Urinary bladder (tissue), 4 donors: Measurements from ENCODE around the gene CELA1. TPM values are rescaled to one million over a fixed set of nuclear protein-coding genes. Genes with fewer than 3 reads are reported as not detected.

Source experiments
- DNase-seq: peaks from one replicate; pipeline ENCODE4 v3.0.0-alpha.2; 2015; ENCODE audit errors: extremely low spot score
- H3K27ac ChIP-seq: one replicate; pipeline ENCODE4 v1.5.1; 2013; ENCODE audit warnings: low read depth, mild to moderate bottlenecking, moderate library complexity
- H3K36me3 ChIP-seq: one replicate; pipeline ENCODE4 v1.6.1; 2013; ENCODE audit warnings: mild to moderate bottlenecking, moderate library complexity; ENCODE audit not compliant: insufficient read depth
- H3K4me1 ChIP-seq: one replicate; pipeline ENCODE4 v1.6.1; 2013; ENCODE audit warnings: mild to moderate bottlenecking, moderate library complexity; ENCODE audit not compliant: insufficient read depth
- H3K4me3 ChIP-seq: one replicate; pipeline ENCODE4 v1.5.1; 2013; ENCODE audit warnings: low read depth, low read length
- WGBS: extraction: QIAGEN DNeasy Blood & Tissue Kit; methylation state at CpG from one replicate; pipeline ENCODE4 v1.1.7; 2013; 5-methylcytosine and 5-hydroxymethylcytosine counted together
- polyA plus RNA-seq: library from polyadenylated mRNA; stranded (reverse); fragments of 200-250 nt; gene quantifications from one replicate; pipeline ENCODE4 v1.2.3, GENCODE V29; 2013
- total RNA-seq: library from RNA; depleted of rRNA; stranded (reverse); fragments of >200 nt; gene quantifications from one replicate; pipeline ENCODE4 v1.2.3, GENCODE V29; 2014
- donor health status: healthy with polysubstance abuse.
- donor health status: healthy.

The CELA1 gene
- total and polyA plus RNA-seq, 2 donors, result not detected

DNA sequence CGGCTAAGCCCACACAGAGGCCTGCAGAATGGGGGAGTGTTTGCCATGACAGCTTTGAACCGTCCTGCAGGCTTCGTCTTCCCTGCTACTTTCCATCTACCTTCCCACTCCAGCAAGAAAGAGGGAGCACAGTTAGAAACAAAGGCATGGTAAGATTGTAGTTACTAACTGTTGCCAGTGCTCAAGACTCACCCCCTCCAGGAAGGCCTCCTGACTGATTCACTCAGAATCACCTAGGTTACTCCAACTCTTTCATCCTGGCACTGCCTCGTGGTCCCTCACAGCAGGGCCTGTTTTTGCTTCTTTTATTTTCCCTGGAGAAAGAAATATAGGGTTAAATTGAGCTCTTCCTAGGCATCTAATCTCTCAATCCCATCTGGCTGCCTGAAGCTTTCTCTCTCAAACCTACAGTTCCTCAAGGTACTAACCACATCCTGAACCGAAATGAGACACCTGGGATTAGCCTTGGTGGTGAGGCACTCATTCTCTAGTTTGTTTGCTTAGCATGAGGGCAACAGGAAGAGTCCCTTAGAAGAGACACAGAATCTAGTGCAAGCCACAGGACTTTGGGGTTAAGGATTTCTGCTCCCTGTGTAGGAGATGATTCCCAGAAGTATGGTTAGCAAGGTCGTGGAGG lies 36.9 kb upstream of the CELA1 start:
- DNase-seq, result no peak
- H3K4me3 ChIP-seq, result no peak overlapping the region
- no peaks in the 10 kb centered on the region for H3K36me3 ChIP-seq
- no peaks in the 10 kb centered on the region for H3K4me1 ChIP-seq
- WGBS, result 73% methylated on average over 6 of the region's 6 CpGs
- H3K27ac ChIP-seq, result no peak overlapping the region

DNA sequence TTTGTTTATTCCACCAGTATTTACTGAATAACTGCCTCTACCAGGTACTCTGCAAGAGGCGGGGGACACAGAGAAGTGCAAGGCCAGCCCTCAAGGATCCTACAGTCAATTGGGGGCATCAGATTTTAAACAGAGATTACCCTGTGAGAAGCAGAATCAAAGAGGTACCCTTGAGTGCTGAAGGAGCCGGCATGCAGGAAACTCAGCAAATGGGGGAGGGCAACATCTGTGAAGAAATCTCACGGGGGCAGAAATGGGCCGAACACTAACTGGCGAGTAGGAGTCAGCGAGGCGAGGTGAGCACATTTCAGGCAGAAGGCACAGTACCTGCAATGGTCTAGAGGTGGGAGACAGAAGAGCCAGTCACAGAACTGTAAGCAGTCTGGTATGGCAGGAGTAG lies 35.7 kb upstream of the CELA1 start:
- Histone ChIP-seq H3K4me1 (no peaks in the 10 kb centered on the region), H3K36me3 (no peaks in the 10 kb centered on the region), H3K27ac (no peak overlapping the region), H3K4me3 (no peak overlapping the region)
- 90% methylated on average over 7 of the region's 7 CpGs for WGBS
- DNase-seq, result no peak

DNA sequence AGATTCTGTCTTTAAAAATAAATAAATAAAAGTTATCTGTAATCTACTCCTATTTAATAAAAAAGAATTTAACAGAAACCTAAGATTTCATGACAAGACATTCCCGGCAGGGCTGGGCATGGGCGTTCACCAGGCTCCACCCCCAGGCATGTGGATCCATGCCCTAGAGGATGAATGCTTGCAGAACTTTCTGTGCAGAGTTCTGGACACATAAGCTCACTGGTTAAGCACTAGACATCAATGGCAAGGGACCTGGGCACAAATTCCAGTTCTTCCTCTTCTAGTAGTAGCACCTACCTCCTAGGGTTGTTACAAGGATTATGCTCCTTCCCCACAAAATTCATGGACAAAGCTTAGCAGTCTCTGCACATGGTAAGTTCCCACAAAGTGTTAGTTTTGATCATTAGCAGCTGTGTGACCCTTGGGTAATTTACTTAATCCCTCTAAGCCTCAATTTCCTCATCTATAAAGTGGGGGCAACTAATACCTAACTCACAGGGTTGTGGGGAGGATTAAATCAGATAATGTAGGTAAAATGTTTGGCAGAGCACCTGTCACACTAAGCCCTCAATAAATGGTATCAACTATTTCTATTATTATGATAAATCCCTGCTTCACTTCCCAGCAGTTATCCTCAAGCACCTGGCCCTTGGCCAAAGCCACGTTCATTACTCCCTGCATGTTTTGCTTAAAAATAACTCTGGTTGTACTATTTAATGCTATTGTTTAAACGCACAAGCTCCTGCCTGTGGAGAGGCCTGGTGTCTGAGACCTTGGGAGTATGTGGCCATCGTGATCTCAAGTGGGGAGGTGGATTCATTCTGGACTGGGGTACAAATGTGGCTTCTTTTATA lies 35.0 kb upstream of the CELA1 start:
- DNase-seq, result no peak
- no peak overlapping the region for H3K4me3 ChIP-seq
- 37% methylated on average over 5 of the region's 5 CpGs for WGBS

DNA sequence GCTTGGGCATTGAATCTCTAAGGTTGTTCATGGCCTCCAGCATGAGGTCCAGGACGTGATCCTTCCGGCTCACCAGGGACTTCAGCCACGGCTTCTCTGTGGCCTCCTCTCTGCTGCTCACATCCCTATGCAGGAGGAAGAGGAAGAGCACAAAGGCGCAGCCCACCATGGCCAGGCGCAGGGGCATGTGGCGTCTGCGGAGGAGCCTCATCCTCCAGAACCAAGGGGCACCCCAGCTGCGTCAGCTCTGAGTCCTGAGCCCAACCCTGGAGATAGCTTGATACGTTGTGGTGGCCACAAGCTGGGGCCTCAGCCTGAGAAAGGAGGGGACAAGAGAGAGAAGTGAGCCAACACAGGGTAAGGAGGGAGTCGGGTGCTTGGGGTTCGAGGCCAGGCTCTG lies 33.1 kb upstream of the CELA1 start:
- DNase-seq, result no peak
- Histone ChIP-seq H3K4me1 (no peaks in the 10 kb centered on the region), H3K36me3 (no peaks in the 10 kb centered on the region), H3K27ac (no peak overlapping the region), H3K4me3 (no peak overlapping the region)
- 96% methylated on average over 11 of the region's 11 CpGs for WGBS

More for the DNA sequence above, 35.0 kb upstream of the CELA1 start:
- Histone ChIP-seq H3K36me3 (no peaks in the 10 kb centered on the region), H3K27ac (no peak overlapping the region), H3K4me1 (no peaks in the 10 kb centered on the region)

DNA sequence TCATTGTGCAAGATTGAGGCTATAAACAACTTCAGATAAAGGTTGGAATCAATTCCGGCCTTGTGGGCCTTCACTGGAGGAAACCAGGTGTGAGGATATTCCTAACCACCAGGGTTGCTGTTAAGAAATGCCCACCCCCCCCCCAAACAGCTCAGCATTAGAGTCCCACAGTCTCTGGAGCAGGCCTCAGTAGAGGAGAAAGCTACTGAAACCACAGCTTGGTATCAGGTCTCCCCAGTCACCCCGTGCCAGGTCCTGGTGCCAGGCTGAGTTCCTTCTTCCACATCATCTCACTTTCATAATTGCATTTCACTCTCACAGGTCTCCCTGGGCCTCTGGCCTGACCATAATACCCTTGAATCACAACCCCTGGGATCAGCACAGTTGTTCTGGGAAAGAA lies 32.3 kb upstream of the CELA1 start:
- 93% methylated on average over 2 of the region's 2 CpGs for WGBS

DNA sequence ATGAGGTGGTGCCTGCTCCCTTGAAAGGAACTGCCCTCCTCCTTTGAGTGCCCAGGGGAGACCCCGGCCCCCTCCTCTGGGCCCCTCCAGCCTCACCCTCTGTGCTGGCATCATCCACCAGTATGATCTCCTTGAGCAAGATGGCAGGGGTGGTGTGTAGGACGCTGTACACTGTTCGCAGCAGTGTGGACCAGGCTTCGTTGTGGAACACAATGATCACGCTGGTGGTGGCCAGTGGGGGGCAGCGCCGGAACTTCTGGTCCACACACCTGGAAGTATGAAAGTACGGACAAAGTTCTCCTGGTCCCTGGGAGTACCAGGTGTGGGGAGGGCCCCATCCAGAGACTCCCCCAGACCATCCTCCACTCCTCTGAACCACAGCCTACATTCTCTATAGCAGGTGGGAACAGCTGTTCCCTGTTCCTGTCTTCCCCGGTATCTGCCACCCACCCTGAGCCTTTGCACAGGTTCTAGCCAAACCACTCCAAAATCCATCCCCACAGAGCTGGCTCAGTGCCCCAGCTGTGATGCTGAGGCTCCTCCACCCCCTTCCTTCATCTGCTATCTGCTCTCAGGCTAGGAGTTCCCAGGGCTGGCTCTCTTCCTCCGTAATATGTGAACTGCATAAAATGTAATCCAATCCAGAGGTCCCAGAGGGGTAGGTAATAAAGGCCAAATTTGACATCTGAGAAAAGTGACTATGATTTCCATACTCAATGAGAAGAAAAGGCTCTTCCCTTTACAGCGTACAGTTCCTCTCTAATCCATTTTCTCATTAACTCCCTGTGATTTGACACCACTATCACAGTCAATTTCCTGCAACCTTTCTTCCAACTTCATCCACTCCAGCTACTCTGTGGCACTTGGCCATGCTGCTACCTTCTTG lies 30.9 kb upstream of the CELA1 start:
- Histone ChIP-seq H3K4me1 (no peaks in the 10 kb centered on the region), H3K27ac (no peak overlapping the region), H3K4me3 (no peak overlapping the region), H3K36me3 (no peaks in the 10 kb centered on the region)
- DNase-seq, result peak; percentile 64
- WGBS, result 80% methylated on average over 11 of the region's 11 CpGs

More for the DNA sequence above, 32.3 kb upstream of the CELA1 start:
- no peak overlapping the region for H3K4me3 ChIP-seq
- no peaks in the 10 kb centered on the region for H3K36me3 ChIP-seq
- no peaks in the 10 kb centered on the region for H3K4me1 ChIP-seq
- H3K27ac ChIP-seq, result no peak overlapping the region
- no peak for DNase-seq

DNA sequence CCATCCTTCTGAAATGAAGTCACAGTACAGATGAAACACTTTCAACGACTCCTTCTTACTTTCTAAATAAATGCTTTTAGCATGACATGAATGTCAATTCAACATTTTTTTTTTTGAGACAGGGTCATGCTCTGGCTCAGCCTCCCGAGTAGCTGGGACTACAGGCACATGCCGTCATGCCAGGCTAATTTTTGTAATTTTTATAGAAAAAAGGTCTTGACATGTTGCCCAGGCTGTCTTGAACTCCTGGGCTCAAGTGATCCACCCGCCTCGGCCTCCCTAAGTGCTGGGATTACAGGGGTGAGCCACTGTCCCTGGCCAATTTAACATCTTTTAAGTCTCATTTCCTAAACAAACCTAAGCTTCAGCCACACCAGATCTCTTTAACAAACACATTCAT lies 28.4 kb upstream of the CELA1 start:
- Histone ChIP-seq H3K36me3 (no peaks in the 10 kb centered on the region), H3K27ac (no peak overlapping the region), H3K4me3 (no peak overlapping the region), H3K4me1 (no peaks in the 10 kb centered on the region)
- 55% methylated on average over 5 of the region's 5 CpGs for WGBS
- no peak for DNase-seq

DNA sequence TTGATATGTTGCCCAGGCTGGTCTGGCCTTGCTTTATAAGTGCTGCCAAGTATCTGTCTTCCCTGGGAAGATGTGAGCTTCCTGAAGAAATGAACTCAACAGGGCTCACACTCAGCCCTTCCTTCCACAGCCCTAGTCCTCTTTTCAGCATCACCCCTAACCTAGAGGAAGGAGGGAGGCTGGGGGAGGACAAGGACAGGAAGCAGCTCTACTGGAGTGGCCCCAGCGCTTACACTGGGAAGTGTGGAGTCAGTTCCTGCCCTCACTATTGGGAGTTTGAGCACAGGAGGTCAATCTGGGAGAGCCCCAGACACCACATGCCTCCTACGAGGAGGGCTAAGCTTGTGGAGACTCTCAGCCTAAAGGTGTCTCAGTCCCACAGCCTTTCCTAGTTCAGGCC lies 27.9 kb upstream of the CELA1 start:
- no peak for DNase-seq
- Histone ChIP-seq H3K4me1 (no peaks in the 10 kb centered on the region), H3K27ac (no peak overlapping the region), H3K4me3 (no peak overlapping the region), H3K36me3 (no peaks in the 10 kb centered on the region)
- WGBS, result 77% methylated on average over 2 of the region's 2 CpGs

DNA sequence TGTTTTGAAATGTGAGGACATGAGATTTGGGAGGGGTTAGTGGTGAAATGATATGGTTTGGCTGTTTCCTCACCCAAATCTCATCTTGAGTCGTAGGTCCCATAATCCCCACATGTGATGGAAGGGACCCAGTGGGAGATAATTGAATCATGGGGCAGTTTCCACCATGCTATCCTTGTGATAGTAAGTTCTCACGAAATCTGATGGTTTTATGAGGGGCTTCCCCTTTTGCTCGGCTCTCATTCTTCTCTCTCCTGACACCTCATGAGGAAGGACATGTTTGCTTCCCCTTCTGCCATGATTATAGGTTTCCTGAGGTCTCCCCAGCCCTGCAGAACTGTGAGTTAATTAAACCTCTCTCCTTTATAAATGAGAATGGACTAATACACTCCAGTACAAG lies 26.7 kb upstream of the CELA1 start:
- WGBS, result 70% methylated on average over 3 of the region's 3 CpGs

DNA sequence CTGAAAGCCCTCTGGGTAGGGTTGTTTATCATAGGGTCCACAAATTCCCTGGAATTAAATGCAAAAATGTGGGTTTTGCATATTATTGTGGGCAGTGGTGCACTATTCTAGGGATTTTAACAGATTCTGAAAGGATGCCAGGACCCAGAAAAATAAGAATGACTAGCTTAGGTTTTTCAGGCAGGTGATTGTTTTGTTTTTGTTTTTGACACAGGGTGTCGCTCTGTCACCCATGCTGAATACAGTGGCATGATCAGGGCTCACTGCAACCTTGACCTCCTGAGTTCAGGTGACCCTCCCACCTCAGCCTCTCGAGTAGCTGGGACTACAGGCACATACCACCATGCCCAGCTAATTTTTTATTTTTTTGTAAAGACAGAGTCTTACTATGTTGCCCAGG lies 25.5 kb upstream of the CELA1 start:
- no peak for DNase-seq
- no peaks in the 10 kb centered on the region for H3K36me3 ChIP-seq
- H3K27ac ChIP-seq, result no peak overlapping the region
- WGBS, result 84% methylated on average over 2 of the region's 2 CpGs
- no peaks in the 10 kb centered on the region for H3K4me1 ChIP-seq
- no peak overlapping the region for H3K4me3 ChIP-seq

More for the DNA sequence above, 26.7 kb upstream of the CELA1 start:
- no peaks in the 10 kb centered on the region for H3K36me3 ChIP-seq
- no peaks in the 10 kb centered on the region for H3K4me1 ChIP-seq
- DNase-seq, result no peak
- H3K27ac ChIP-seq, result no peak overlapping the region
- H3K4me3 ChIP-seq, result no peak overlapping the region

DNA sequence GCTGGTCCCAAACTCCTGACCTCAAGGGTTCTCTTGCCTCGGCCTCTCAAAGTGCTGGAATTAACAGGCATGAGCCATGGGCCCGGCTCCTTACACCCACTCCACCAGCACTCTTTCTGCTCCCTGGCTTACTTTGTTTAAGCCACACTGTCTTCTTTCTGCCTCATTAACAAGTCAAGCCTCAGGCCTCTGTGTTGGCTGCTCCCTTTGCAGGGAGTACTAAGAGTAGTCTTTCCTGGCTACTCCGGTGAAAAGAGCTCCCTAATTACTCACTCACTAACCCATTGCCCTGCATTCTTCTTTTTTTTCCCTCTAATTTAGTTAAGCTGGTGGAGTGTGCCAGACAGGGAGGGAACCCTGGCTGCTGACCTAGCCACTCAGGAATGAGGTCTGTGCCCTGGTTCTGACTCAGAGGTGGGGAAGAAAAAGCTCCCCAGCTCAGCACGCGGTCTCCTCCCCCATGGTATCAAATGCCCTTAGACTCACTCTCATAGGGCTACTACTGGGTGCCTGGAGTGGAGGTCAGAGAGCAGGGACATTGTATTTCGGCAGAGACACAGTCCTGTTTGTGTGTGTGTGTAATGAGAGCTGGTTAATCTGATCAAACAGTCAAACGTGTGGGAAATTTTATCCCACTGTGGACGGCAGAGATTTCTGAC lies 24.9 kb upstream of the CELA1 start:
- Histone ChIP-seq H3K4me3 (no peak overlapping the region), H3K27ac (no peak overlapping the region), H3K4me1 (no peaks in the 10 kb centered on the region), H3K36me3 (no peaks in the 10 kb centered on the region)
- peak; percentile 55 for DNase-seq
- 21% methylated on average over 8 of the region's 8 CpGs for WGBS

DNA sequence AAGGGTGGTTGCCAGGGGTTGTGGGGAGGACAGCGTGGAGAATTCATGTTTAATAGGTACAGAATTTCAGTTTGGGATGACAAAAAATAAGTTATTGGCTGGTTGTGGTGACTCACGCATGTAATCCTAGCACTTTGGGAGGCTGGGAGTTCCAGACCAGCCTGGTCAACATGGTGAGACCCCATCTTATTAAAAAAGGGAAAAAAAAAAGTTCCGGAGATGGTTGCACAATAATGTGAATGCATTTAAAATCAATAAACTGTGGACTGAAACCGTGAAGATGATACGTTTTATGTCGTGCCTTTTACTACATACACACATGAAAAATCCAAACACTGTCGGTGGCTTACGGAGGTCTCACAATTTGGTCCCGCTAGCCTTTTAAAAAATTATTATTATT lies 24.2 kb upstream of the CELA1 start:
- DNase-seq, result no peak
- no peak overlapping the region for H3K4me3 ChIP-seq
- H3K36me3 ChIP-seq, result no peaks in the 10 kb centered on the region
- H3K4me1 ChIP-seq, result no peaks in the 10 kb centered on the region
- WGBS, result 96% methylated on average over 9 of the region's 9 CpGs
- no peak overlapping the region for H3K27ac ChIP-seq

DNA sequence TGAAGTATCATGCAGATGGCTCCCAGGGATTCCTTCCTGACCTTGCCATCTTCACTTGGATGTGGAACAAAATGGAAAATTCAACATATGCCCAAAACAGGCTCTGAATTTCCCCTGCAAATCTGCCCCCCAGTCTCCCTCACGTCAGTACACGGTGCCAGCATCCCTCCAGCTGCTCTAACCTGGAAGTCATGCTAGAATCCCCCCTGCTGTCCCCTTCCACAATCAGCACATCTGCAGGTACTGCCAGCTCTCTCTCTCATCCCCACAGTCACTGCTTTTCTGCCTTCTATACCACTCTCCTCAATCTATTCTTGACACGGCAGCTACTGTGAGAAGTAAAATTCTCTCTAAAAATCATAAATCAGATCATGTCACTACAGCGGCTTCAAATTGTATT lies 23.1 kb upstream of the CELA1 start:
- 83% methylated on average over 4 of the region's 4 CpGs for WGBS
- Histone ChIP-seq H3K4me3 (no peak overlapping the region), H3K4me1 (no peaks in the 10 kb centered on the region), H3K36me3 (no peaks in the 10 kb centered on the region), H3K27ac (no peak overlapping the region)
- DNase-seq, result no peak
